ENCODE results near the gene WSCD2.

Gene WSCD2

DNA sequence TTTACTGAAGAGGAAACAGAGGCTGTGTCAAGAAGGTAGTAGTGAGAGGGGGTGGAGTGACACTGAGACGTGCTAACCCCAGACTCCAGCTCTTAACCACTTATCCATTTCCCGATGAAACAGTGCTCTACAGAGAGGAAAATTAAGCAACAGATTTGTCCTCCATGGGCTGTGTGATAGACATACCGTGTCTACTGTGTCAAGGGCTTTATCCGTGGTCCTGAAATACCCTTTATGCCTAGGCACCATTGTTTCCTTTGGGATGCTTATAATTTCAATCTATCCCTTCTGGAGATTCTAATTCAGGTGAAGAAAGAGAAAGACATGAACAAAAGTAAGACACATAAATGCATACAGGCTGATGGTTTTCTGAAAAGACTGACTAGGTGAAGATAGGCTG lies 138.4 kb downstream of the WSCD2 start:
- DNase-seq (ENCODE audit: low read depth in 3 of 3) = no peak

DNA sequence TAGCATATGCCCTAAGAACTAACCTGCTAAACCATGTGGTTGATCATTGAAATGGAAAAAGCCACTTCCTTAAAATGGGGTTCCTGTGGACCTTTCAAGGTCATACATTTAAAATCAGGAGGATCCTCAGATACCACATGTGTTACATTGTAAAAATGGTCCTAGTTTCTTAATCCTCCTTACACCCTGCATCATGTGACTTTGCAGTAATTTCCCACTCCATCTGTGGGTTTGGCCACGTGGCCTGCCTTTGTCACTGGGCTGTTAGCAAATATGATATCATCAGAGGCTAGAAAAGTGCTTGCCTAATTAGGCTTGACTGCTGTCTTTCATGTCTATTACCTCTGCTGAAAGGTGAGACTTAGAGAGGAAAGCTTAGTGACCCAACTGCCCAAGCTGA lies 139.3 kb downstream of the WSCD2 start:
- no peak for DNase-seq (ENCODE audit: low read depth in 3 of 3)

DNA sequence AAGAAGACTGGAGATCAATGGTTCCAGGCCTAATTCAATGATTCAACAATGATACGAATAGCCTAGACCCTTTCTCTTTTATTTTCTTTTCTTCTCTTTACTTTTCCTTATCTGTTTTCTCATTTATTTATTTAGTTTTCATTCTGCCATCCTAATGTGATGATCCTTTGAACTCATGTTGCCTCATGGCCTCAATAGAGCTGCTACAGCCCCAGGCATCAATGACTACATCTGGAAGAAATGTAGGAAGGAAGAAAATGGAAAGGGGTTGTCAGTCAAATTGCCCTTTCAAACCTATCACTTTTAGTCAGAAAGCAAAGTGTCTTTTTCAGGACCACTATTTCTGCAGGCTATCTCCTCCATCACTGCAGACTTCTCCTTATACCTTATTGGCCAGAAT lies 140.1 kb downstream of the WSCD2 start:
- no peak for DNase-seq (ENCODE audit: low read depth in 3 of 3)

DNA sequence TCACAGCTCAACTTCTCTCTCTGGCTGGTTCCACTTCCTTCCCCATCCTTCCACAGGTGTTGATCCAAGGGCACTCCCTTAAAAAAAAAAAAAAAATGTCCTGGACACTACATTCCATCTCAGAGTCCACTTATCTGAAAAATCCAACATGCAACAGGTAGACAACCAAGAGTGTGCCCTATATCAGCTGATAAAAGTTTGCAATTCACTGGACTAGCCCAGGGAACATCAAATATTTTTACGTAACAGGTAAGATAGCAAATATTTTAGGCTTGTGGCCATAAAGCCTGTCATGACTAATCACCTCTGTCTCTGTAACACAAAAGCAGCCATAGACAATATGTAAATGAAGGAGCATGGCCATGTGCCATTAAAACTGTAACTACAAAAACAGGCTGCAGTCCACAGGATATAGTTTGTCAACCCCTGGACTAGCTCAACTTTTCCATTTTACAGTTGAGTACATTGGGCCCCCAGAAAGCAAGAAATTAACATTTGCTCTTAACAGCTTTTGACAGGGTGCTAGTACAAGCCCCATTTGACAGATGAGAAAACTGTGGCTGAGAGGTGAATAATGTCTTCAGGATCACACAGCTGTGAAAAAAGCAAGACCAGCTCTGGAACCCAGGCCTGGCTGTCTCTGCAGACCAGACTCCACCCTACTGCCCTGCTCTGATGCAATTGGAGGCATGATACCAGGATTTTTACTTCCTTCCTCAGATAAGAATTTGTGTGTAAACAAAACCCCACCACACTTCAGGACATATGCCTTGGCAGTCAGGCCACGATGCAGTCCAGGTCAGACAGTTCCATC lies 141.2 kb downstream of the WSCD2 start:
- DNase-seq (ENCODE audit: low read depth in 3 of 3) = no peak

DNA sequence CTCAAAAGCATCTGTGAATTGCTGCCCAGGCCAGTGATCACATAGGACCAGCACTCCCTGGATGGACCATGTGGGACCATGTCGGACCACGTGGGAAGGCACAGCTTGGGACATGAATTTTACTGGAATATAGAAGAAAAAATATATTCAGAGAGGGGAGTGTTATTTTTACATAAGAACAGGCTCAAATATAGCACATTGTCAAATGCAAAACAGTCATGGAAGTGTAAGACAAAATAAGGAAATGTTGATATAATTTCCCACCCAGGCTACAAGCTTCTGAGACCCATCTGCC lies 141.7 kb downstream of the WSCD2 start:
- no peak for DNase-seq (ENCODE audit: low read depth in 3 of 3)

DNA sequence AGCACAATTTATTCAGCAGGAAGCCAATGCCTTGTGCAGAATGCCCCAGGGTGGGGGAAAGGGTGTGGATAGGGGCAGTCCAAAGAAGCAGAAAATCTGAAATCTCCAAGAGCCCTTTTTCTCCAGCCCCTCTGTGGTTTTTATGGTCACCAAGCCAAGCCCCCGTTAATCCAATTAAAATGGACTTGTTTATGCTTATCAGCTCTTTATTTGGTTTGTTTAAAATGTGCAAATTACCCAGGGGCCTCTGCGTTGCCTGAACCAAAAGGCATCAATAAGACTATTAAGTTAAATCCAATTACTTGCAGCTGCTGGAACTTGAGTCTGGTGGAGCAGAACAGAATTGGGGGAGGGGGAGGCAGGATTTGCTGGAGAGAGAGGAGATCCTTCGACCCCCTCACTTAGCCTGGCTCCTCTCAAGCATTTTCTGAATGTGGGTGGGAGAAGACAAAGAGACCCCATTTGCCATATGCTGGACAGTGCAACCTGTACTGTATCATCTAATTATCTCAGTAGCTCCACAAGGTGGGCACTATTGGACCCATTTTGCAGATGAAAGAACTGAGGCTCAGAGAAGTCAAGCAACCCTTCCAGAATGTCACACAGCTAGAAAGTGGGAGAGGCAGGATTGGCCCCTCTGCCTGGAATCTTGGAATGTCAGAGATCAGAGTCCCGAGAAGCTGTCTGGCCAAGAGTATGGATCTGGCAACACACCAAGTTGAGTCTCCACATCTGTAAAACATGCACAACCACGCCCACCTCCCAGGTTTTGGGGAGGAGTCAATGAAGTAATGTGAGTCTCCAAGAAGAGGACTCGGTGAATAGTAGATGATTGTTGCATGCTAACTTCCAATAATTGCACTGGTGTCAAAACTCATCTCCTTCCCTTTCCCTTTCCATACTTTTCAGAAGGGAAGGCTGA lies 143.1 kb downstream of the WSCD2 start:
- DNase-seq (ENCODE audit: low read depth in 3 of 3) = no peak

DNA sequence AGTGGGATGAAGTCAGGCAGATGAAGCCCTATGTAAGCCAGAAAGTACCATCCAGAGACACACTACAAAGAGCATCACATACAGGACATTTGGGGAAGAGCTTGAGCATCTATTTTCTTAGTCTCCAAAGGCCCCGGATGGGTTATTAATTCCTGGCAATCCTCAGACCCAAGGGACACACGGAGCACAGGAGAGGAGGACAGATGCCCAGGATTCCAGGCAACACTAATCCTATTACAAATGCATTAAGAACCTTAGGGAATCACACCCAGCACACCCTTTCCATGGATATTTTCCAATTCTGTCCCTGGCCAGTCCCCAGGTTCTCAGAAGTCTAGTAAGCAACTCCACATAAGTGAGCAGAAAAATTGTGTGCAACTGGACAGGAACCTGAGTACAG lies 144.1 kb downstream of the WSCD2 start:
- DNase-seq (ENCODE audit: low read depth in 3 of 3) = no peak

DNA sequence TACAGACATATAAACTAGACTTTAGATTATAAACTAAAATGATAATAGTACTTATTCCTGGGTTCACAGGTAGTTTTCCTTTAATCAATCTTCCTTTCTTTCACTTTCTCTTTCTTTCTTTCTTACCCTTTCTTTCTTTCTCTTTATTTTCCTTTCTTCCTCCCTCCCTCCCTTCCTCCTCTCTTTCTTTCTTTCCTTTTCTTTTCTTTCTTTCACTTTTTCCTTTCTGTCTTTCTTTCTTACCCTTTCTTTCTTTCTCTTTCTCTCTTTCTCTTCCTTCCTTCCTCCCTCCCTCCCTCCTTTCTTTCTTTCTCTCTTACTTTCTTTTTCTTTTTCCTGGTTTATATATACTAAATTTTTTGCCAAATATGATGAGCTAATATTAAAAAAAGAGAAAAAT lies 148.5 kb downstream of the WSCD2 start:
- no peak for DNase-seq (ENCODE audit: low read depth in 3 of 3)

DNA sequence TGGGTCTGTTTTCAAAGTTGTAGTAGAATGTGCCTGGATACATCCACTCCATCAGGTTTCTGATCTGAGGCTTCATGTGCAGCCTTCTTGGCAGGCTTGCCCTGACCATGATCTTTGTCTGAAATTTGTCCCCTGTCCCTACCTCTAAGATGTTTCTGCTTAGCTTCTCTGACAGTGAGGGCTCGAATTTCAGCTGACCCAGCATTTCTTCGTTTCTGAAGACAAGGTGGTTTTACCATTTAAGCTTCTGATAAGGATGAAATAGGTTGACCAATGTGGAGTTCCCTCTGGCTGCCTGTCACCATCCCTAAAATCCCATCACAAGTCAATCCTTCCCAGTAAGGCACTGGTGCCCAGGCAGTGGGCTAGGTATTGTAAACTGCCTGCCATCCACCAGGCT lies 153.1 kb downstream of the WSCD2 start:
- no peak for DNase-seq (ENCODE audit: low read depth in 3 of 3)

DNA sequence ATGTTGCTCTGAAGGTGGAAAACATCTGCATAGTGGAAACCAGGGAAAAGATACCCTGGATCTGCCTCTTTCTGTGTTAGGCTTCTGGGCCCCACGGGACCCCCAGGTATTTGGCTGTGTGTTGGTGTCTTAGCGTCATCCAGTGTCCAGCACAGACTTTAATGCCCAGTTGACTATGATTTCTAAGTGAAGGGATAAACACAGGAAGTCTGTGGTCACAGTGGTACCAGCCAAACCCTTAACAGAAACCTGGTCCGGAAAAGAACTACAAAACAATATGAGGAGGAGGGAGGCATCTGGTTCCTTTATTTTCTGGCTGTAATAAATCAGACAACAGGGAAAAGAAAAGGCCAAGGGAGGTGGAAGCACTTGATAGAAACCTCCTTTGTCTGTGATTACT lies 153.6 kb downstream of the WSCD2 start:
- DNase-seq (ENCODE audit: low read depth in 3 of 3) = no peak

DNA sequence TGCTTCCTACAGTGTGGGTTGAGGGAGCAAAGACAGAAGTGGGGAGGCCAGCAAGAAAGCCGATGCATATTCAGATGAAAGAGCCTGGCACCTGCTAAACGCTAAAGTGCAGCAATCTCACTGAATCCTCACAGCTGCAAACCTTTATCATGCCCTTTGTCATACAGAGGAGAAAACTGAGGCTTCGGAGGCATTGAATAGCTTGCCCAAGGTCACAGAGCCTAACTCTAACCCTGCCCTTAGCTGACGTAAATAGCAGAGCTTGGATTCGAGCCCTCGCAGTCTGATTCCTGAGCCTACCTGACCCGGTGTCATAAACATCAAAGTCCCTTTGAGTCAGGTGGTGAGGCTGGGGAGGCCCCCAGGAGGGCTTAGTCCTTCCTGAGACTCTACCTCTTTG lies 155.1 kb downstream of the WSCD2 start:
- no peak for DNase-seq (ENCODE audit: low read depth in 3 of 3)

DNA sequence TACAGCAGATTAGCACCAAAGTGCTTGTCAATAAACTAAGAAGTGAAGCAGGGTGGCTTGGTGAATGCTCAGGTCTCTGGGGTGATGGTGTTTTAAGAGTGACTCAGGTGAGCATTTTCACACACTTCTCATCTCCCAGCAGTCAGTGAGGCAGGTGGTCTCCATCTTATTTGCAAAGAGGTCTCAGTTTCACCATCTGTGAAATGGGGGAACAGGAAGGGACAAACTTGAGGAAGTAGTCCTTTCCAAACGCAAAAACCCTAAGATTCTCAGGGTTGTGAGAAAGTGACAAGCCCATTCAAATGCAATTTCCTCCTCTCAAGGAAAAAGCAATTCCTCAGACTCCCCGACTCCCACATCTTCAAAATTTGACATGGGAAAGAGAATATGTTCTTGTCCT lies 155.9 kb downstream of the WSCD2 start:
- DNase-seq (ENCODE audit: low read depth in 3 of 3) = no peak

DNA sequence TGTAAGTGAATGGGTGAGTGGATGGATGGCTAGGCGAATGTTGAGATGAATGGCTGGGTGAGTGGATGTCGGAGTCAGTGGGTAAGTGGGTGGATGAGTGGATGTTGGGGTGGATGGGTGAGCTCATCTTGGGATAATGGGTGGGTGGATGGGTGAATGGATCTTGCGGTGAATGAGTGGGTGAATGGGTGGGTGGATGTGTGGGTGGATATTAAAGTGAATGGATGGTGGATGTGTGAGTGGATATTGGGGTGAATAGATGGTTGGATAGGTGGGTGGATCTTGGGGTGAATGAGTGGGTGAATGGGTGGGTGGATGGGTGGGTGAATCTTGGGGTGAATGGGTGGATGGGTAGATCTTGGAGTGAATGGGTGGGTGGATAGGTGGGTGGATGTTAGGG lies 158.1 kb downstream of the WSCD2 start:
- DNase-seq (ENCODE audit: low read depth in 3 of 3) = no peak

DNA sequence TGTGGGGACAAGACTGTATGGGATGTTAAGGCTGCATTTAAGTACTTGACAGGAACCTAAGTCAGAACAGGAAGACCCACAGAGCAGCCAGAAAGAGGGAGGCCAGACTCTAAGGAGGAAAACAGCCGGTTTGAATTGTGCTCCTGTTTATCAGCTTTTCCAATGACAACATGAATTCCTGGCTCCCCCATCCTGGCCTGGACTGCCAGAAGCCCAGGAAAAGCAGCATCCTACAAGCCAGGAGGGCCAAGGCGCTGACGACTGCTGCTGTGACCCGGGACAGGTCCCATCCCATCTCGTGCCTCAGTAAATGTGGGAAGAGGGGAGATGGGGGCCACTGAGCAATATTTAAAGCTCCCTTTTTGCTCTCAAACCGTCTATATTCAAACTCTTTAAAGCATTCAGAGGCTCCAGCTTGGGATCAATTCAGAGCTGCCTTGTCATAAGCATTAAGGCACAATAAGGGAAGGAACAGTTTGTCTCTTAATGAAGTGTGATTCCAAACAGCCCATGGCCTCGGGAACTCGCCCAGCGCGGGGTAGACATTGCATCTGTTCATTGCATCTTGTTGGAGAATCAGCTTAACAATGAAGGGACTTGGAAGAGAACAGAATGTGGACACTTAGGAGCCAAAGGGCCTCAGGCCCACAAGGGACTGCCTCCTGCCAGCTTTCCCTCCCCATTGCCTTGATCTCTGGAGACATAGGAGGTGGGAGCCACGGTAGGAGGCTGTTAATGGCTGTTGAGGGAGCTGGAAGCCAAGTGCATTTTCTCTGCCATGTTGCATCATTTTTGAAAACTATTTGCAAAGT lies 160.5 kb downstream of the WSCD2 start:
- DNase-seq (ENCODE audit: low read depth in 3 of 3) = no peak

DNA sequence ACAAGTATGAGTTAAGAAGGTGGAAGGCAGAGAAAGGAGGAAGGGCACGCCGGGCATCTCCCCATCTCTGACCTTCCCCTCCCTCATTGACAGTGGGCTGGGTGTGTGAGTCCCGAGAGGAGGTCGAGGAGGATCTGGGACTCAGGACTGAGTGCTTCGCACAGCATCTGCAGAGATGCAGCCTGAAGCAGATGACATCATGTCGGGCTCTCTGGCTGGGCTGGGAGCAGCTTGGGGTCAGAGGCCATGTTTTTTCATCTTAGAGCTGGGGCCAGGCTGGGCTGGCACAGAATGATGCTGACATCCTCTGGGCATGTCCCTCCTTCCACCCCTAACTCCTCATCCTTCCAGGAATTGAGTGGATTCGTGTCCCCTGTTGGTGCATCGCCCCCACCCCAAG lies 166.6 kb downstream of the WSCD2 start:
- no peak for DNase-seq (ENCODE audit: low read depth in 3 of 3)

DNA sequence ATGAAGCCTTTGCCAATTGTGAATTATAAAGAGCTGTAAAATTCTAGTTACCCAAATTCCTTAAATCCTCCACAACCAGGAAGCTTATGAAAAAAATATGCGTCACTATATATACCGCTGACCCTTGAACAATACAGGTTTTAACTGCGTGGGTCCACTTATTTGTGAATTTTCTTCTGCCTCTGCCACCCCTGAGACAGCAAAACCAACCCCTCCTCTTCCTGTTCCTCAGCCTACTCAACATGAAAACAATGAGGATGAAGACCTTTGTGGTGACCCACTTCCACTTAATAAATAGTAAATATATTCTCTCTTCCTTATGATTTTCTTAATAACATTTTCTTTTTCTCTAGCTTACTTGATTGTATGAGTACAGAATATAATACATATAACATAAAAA lies 167.9 kb downstream of the WSCD2 start:
- no peak for DNase-seq (ENCODE audit: low read depth in 3 of 3)

DNA sequence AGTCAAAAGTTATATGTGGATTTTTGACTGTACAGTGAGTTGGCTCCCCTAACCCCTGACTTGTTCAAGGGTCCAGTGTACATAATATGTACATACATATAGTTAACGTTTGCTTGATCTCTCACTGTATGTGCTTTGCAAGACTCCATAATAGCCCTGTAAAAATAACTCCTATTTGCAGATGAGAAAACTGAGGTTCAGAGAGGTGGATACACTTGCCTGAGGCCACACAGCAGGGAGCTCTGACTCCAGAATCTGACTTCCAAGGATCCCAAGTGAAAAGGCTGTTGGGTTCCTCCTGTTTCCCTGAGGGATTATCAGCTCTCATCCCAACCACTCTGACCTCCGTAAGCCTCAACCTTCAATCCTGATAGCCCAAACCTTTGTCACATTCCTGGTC lies 168.3 kb downstream of the WSCD2 start:
- no peak for DNase-seq (ENCODE audit: low read depth in 3 of 3)

DNA sequence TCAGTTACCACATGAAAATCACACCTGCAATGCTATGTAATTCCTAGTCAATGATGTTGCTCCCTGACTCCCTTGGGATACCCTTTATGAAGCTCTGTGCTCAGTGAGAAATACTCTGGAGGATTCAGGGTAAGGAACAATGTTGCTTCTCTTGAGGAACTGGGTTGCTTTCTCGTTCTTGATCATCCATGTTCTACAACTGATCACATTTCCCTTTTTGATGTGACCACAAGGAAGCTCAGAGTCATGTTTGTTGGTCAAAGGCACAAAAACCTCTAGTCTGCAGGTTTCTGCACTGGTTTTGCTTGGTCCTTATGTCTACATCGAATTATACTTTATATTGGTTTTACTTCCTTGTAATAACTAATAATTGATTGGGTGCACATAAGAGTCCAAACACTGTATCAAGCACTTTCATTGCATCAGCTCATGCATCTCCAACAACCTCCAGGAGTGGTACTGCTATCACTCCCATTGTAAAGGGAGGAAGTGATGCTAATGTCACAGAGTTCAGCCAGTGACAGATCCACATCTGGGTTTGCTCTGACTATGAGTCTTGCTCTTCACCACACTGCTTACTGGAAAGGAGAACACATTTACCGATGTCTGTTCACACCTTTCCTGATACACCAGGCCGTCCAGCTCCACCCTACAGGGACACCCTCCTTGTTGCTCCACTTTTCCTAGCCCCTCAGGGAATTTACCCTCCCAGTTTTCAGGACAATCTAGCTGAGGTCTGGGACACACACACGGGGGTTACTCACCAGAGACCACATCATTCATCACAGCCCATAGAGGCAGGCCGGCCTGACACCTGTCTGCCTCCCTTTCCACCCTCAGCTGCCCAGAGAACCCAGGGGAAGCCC lies 169.0 kb downstream of the WSCD2 start:
- no peak for DNase-seq (ENCODE audit: low read depth in 3 of 3)

DNA sequence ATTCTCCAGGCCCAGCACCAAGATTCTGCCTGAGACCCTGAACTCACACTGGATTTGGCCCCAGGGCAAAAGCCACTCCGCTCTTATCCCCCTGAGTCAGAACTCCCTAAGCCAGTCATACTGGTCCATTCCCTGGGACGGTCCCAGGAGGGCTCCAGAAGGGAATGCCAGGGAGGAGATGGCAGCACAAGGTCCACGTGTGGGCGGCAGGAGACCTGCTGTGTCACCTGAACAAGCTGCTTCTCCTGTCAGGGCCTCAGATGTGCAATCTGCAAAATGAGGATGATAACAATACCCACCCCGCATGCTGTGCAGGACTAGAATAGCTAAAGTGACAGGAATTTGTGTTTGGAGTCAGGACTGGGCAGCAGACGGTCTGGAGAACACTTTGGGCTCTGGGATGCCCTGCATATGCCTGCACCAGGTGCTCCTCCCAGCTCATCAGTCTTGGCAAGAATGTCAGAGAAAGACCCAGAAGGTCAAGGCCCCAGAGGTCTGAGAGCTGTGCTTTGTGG lies 169.7 kb downstream of the WSCD2 start:
- DNase-seq (ENCODE audit: low read depth in 3 of 3) = no peak

DNA sequence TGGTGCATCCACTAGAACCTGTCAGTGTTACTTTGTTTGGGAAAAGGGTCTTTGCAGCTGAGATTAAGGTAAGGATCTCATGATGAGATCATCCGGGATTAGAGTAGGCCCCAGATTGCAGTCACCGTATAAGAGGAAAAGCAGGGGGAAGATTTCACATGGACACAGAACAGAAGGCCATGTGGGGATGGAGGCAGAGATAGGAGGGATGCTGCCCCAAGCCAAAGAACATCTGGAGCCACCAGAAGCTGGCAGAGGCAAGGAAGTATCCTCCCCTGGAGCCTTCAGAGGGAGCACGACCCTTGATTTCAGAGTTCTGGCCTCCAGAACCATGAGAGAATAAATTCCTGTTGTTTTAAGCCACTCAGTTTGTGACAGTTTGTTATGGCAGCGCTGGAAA lies 170.4 kb downstream of the WSCD2 start:
- DNase-seq (ENCODE audit: low read depth in 3 of 3) = no peak

Data from stimulated activated CD4-positive, alpha-beta T cell treated with anti-CD3 and anti-CD28 coated beads, TNF-alpha, amount 100 ng/mL, for 4 hours (primary cell).